ENCODE data around the gene PRKAG2. TPM values are rescaled to one million over a fixed set of nuclear protein-coding genes. Genes with fewer than 3 reads are reported as not detected.
A peak's percentile ranks its signal among the peaks of the same experiment; 100 is the strongest.

Gene PRKAG2
- total and polyA plus RNA-seq, 4 donors, result 17.5 to 33.3 (median 23.9) TPM

DNA sequence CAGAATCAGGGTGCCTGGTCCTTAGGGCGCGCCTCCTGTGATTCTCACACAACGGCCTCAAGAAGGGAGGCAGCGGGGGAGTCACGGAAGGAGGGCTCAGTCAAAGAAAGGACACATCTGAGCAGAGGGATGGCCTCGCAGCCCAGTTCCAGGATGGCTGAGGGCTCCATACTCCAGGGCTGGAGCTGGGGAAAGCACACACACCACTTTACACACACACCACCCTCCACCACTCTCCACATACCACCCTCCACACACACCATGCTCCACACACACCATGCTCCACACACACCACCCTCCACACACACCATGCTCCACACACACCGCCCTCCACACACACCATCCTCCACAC lies 22.2 kb downstream of the PRKAG2 start:
- Histone ChIP-seq H3K9ac (ENCODE audit: insufficient read depth in 1 of 2, low read length in 2 of 2) (no peak overlapping the region), H3K36me3 (ENCODE audit: control insufficient read depth in 4 of 4, insufficient read depth in 4 of 4, low read length in 4 of 4) (peaks cover 0 to 5% (median 0%) of the 10 kb centered on the region in 4 donors), H3K4me3 (no peak overlapping the region), H3K27ac (ENCODE audit: low read depth in 1 of 2, low read length in 1 of 2) (no peak overlapping the region), H3K27me3 (ENCODE audit: control insufficient read depth in 3 of 3, insufficient read depth in 3 of 3, low read length in 2 of 3) (no peaks in the 10 kb centered on the region), H3K4me1 (ENCODE audit: control insufficient read depth in 5 of 5, insufficient read depth in 5 of 5, low read length in 5 of 5) (peaks cover 0 to 14% (median 12%) of the 10 kb centered on the region in 5 donors), H3K9me3 (ENCODE audit: control insufficient read depth in 4 of 4, insufficient read depth in 3 of 4, low read length in 3 of 4) (no peaks in the 10 kb centered on the region)
- DNase-seq, result no peak
- 73 to 83% methylated on average over 7 of the region's 7 CpGs for WGBS, 2 donors
- TF ChIP-seq, protein P1, sequence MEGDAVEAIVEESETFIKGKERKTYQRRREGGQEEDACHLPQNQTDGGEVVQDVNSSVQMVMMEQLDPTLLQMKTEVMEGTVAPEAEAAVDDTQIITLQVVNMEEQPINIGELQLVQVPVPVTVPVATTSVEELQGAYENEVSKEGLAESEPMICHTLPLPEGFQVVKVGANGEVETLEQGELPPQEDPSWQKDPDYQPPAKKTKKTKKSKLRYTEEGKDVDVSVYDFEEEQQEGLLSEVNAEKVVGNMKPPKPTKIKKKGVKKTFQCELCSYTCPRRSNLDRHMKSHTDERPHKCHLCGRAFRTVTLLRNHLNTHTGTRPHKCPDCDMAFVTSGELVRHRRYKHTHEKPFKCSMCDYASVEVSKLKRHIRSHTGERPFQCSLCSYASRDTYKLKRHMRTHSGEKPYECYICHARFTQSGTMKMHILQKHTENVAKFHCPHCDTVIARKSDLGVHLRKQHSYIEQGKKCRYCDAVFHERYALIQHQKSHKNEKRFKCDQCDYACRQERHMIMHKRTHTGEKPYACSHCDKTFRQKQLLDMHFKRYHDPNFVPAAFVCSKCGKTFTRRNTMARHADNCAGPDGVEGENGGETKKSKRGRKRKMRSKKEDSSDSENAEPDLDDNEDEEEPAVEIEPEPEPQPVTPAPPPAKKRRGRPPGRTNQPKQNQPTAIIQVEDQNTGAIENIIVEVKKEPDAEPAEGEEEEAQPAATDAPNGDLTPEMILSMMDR (IDR thresholded peaks at IDR 0.05; ENCODE audit: control extremely low read depth, extremely low read depth), result no peak
- ATAC-seq (ENCODE audit: insufficient read depth, low FRiP score), result no peak

DNA sequence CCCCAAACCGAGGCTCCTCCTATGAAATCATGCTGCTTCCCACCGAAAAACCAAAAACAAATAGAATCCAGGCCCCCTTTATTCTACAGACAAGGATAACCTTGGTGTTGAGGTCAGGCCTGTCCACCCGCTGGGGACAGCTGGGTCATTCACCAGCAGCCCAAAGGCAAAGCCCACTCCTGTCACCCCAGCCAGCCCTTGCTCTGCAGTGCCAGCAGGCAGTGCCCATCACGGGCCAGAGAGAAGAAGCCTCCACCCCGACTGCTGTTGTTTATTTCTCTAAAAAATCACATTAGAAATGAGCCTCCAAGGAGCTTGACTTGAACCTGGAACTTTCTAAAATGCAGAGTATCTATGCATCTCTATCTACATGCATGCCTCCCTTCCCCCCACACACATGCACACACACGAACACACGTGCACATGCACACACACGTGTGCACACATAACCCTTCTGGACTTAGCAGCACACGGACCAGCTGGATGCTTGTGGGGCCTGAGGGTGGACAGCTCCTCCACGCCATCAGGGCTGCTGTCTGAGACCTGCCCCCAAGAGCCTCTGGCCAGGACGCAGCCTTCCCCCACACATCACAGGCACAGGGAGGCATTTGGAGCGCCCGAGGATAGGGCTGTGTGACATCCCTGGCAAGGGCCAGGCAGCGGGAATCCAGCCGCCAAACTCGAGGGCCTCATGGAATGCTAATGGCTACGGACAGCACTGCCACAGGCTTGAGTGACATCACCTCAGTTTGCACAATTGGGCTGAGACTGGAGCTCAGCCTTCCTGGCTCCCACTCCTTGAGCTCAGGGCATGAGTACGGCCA lies 22.8 kb downstream of the PRKAG2 start:
- ATAC-seq (ENCODE audit: insufficient read depth, low FRiP score) (no peak), DNase-seq (peak in 2 of 3 donors; percentile 35 to 44)
- Histone ChIP-seq H3K36me3 (ENCODE audit: control insufficient read depth in 4 of 4, insufficient read depth in 4 of 4, low read length in 4 of 4) (peaks cover 0 to 2% (median 0%) of the 10 kb centered on the region in 4 donors), H3K9me3 (ENCODE audit: control insufficient read depth in 4 of 4, insufficient read depth in 3 of 4, low read length in 3 of 4) (no peaks in the 10 kb centered on the region), H3K4me1 (ENCODE audit: control insufficient read depth in 5 of 5, insufficient read depth in 5 of 5, low read length in 5 of 5) (peaks cover 0 to 14% (median 12%) of the 10 kb centered on the region in 5 donors), H3K27me3 (ENCODE audit: control insufficient read depth in 3 of 3, insufficient read depth in 3 of 3, low read length in 2 of 3) (no peaks in the 10 kb centered on the region), H3K9ac (ENCODE audit: insufficient read depth in 1 of 2, low read length in 2 of 2) (no peak overlapping the region), H3K27ac (ENCODE audit: low read depth in 1 of 2, low read length in 1 of 2) (no peak overlapping the region), H3K4me3 (no peak overlapping the region)
- TF ChIP-seq, protein P1 (IDR thresholded peaks at IDR 0.05; ENCODE audit: control extremely low read depth, extremely low read depth), result no peak
- 66 to 86% methylated on average over 18 of the region's 18 CpGs for whole genome bisulfite sequencing, 2 donors

DNA sequence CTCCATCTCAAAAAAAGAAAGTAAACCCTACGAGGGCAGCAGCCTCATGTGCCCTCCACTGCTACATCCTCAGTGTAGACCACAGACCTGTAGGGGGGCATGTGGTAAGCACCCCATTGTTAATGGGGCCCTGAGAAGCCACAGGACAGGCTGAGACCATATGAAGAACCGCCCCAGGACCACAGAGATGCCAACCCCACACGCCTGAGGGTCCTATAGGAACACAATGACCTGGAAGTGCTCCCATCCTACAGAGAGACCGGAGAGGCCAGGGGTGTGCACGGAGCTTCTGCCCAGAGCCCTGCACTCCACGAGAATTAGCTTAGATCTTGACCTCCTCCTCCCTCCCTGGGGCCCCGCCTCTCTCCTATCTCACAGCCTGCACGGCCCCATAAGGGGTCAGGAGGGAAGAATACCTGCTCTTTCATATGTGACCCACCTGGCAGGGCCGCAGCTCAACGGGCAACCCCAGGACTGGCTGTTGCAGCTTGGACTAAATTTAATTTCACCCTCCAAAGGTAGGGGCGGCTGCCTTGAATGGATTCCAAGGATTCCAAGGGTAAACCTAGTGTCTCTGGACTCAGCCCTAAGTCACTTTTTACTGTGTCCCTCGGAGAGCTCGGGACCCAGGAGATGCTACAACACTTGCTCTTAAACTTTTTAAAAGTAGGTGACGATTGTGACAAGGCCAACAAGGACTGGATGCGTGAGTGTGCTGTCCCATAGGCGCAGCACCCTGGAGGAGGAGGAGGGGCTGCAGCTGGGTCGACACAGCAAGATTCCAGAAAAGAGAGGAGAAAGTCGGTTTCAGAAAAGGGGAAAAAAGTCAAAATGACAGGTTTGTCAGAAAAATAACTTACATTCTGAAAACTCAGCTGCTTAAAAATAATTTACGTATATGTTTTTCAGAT lies 24.2 kb downstream of the PRKAG2 start:
- H3K36me3 ChIP-seq (ENCODE audit: control insufficient read depth in 4 of 4, insufficient read depth in 4 of 4, low read length in 4 of 4), result no peaks in the 10 kb centered on the region
- H3K4me3 ChIP-seq, result no peak overlapping the region
- no peak overlapping the region for H3K27ac ChIP-seq (ENCODE audit: low read depth in 1 of 2, low read length in 1 of 2)
- H3K9me3 ChIP-seq (ENCODE audit: control insufficient read depth in 4 of 4, insufficient read depth in 3 of 4, low read length in 3 of 4), result no peaks in the 10 kb centered on the region
- peaks cover 0 to 14% (median 12%) of the 10 kb centered on the region in 5 donors for H3K4me1 ChIP-seq (ENCODE audit: control insufficient read depth in 5 of 5, insufficient read depth in 5 of 5, low read length in 5 of 5)
- TF ChIP-seq, protein P1 (IDR thresholded peaks at IDR 0.05; ENCODE audit: control extremely low read depth, extremely low read depth), result no peak
- ATAC-seq (ENCODE audit: insufficient read depth, low FRiP score) (no peak), DNase-seq (no peak)
- H3K9ac ChIP-seq (ENCODE audit: insufficient read depth in 1 of 2, low read length in 2 of 2), result no peak overlapping the region
- no peaks in the 10 kb centered on the region for H3K27me3 ChIP-seq (ENCODE audit: control insufficient read depth in 3 of 3, insufficient read depth in 3 of 3, low read length in 2 of 3)
- 83 to 84% methylated on average over 19 of the region's 19 CpGs for WGBS, 2 donors
